ENCODE data around the gene GYG1. TPM values are rescaled to one million over a fixed set of nuclear protein-coding genes. Genes with fewer than 3 reads are reported as not detected.

Gene GYG1
- total and polyA plus RNA-seq, 2 experiments from 2014 or later, result 33.2 to 40.9 TPM

DNA sequence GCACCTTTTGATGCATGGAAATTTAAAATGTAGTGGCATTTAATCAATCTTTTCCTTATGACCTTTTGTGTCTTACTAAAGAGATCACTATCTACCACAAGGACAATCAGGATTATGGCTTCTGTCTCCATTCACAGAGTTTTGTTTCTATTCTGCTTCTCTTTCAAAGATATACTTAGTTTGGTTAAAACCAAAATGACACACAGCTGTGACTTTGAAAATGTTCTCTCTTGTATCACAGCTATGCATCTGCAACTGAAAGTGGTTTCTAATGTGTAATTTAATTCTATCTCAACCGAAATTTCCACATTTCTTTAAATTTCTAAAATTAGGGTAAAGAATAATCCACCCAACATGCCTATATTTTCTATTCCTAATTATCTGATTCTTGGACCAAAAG lies 67.3 kb downstream of the GYG1 start:
- H3K9me3 Mint-ChIP-seq, result no peaks in the 10 kb centered on the region
- no peak for ATAC-seq
- no peak overlapping the region for H3K4me3 ChIP-seq
- H3K27ac Mint-ChIP-seq, result peak overlapping the region; percentile 22; the same call in 1 of the 2 replicates
- no peak overlapping the region for H3K4me3 Mint-ChIP-seq
- peaks cover 73% of the 10 kb centered on the region for H3K36me3 Mint-ChIP-seq (ENCODE audit: low read depth)
- no peaks in the 10 kb centered on the region for H3K79me2 ChIP-seq (replicated peaks; ENCODE audit: insufficient read depth)
- H4K20me1 ChIP-seq (replicated peaks; ENCODE audit: insufficient read depth), result no peaks in the 10 kb centered on the region
- DNase-seq (ENCODE audit: low spot score), result no peak
- H3K9me2 ChIP-seq (ENCODE audit: insufficient read depth), result no peaks in the 10 kb centered on the region
- H3K27me3 ChIP-seq (ENCODE audit: insufficient read depth), result no peaks in the 10 kb centered on the region
- H3K4me2 ChIP-seq, result no peak overlapping the region
- H3K4me1 Mint-ChIP-seq, result peaks cover 5% of the 10 kb centered on the region; the same call in 2 of the 3 replicates
- no peak overlapping the region for H3K27ac ChIP-seq (ENCODE audit: low read depth)
- H3K36me3 ChIP-seq (ENCODE audit: insufficient read depth), result peaks cover 30% of the 10 kb centered on the region; the same call in 1 of the 2 replicates
- no peaks in the 10 kb centered on the region for H3F3A ChIP-seq (replicated peaks; ENCODE audit: low read depth)
- peaks cover 2% of the 10 kb centered on the region; the same call in 1 of the 2 replicates for H3K4me1 ChIP-seq (ENCODE audit: insufficient read depth)
- TF ChIP-seq STAT1 (IDR thresholded peaks at IDR 0.05; ENCODE audit: unreplicated experiment) (no peak), ZNF331 (CRISPR knock-in tag; IDR thresholded peaks at IDR 0.05; ENCODE audit: low read depth) (no peak), CREB1 (CRISPR knock-in tag; IDR thresholded peaks at IDR 0.05; ENCODE audit: low read depth) (no peak)
- H3K27me3 Mint-ChIP-seq (ENCODE audit: insufficient read depth, low read depth, poor library complexity), result no peaks in the 10 kb centered on the region
- no peak overlapping the region for H2AFZ ChIP-seq

DNA sequence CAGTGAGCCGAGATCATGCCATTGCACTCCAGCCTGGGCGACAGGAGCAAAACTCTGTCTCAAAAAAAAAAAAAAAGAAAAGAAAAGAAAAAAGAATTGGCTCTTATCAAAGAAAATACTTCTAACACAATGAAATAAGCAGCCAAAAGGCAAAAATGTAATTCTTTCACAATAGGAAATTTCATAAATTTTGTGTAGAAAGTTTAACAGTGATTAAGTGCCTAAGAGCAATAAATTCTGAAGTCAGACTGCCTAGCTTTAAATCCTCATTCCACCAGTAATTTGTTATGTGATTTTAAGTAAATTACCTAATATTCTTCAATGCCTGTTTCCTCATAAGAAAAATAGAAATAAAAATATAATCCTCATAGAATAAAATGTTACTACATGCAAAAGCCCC lies 70.4 kb downstream of the GYG1 start:
- Histone ChIP-seq H4K20me1 (replicated peaks; ENCODE audit: insufficient read depth) (no peaks in the 10 kb centered on the region), H3K36me3 (ENCODE audit: insufficient read depth) (peaks cover 13% of the 10 kb centered on the region; the same call in 1 of the 2 replicates), H3K27ac (ENCODE audit: low read depth) (no peak overlapping the region), H3K27me3 (ENCODE audit: insufficient read depth) (no peaks in the 10 kb centered on the region), H3F3A (replicated peaks; ENCODE audit: low read depth) (no peaks in the 10 kb centered on the region), H3K4me3 (no peak overlapping the region), H3K9me2 (ENCODE audit: insufficient read depth) (no peaks in the 10 kb centered on the region), H3K79me2 (replicated peaks; ENCODE audit: insufficient read depth) (no peaks in the 10 kb centered on the region), H2AFZ (no peak overlapping the region), H3K4me1 (ENCODE audit: insufficient read depth) (peaks cover 2% of the 10 kb centered on the region; the same call in 1 of the 2 replicates), H3K4me2 (no peak overlapping the region)
- Mint-ChIP-seq H3K36me3 (ENCODE audit: low read depth) (peaks cover 57% of the 10 kb centered on the region; the same call in 2 of the 3 replicates), H3K27me3 (ENCODE audit: insufficient read depth, low read depth, poor library complexity) (no peaks in the 10 kb centered on the region), H3K4me3 (no peak overlapping the region), H3K27ac (no peak overlapping the region), H3K4me1 (peaks cover 9% of the 10 kb centered on the region; the same call in 2 of the 3 replicates), H3K9me3 (no peaks in the 10 kb centered on the region)
- DNase-seq (ENCODE audit: low spot score) (no peak), ATAC-seq (no peak)
- no peak for TF ChIP-seq POLR2AphosphoS5 (IDR thresholded peaks at IDR 0.05; ENCODE audit: low read depth)
- TF ChIP-seq ZNF114 (CRISPR knock-in tag; IDR thresholded peaks at IDR 0.05), result no peak

DNA sequence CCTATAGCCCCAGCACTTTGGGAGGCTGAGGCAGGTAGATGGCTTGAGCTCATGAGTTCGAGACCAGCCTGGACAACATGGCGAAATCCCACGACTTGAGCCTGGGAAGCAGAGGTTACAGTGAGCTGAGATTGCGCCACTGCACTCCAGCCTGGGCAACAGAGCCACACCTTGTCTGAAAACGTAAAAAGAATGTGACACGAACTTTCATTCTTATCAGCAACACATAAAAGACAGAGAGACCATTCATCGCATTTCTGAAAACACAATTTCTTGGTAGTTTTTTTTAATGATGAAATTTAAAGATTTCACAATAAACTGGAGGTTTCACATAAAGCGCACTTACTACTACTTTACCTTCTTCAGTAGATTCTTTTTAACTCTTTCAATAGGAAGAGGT lies 76.5 kb downstream of the GYG1 start:
- Histone ChIP-seq H3K27ac (ENCODE audit: low read depth) (no peak overlapping the region), H2AFZ (no peak overlapping the region), H3K36me3 (ENCODE audit: insufficient read depth) (peaks cover 34% of the 10 kb centered on the region; the same call in 1 of the 2 replicates), H4K20me1 (replicated peaks; ENCODE audit: insufficient read depth) (no peaks in the 10 kb centered on the region), H3K79me2 (replicated peaks; ENCODE audit: insufficient read depth) (no peaks in the 10 kb centered on the region), H3K9me2 (ENCODE audit: insufficient read depth) (no peaks in the 10 kb centered on the region), H3K4me2 (no peak overlapping the region), H3K4me3 (no peak overlapping the region), H3K27me3 (ENCODE audit: insufficient read depth) (no peaks in the 10 kb centered on the region), H3K4me1 (ENCODE audit: insufficient read depth) (no peaks in the 10 kb centered on the region), H3F3A (replicated peaks; ENCODE audit: low read depth) (no peaks in the 10 kb centered on the region)
- H3K36me3 Mint-ChIP-seq (ENCODE audit: low read depth), result peaks cover 42% of the 10 kb centered on the region; the same call in 2 of the 3 replicates
- no peaks in the 10 kb centered on the region for H3K9me3 Mint-ChIP-seq
- peaks cover 4% of the 10 kb centered on the region; the same call in 1 of the 3 replicates for H3K4me1 Mint-ChIP-seq
- no peak overlapping the region for H3K27ac Mint-ChIP-seq
- ATAC-seq (no peak), DNase-seq (ENCODE audit: low spot score) (no peak)
- no peak overlapping the region for H3K4me3 Mint-ChIP-seq
- no peak for TF ChIP-seq STAT1 (IDR thresholded peaks at IDR 0.05; ENCODE audit: unreplicated experiment)
- TF ChIP-seq ZNF331 (CRISPR knock-in tag; IDR thresholded peaks at IDR 0.05; ENCODE audit: low read depth), result no peak
- TF ChIP-seq, protein P1, sequence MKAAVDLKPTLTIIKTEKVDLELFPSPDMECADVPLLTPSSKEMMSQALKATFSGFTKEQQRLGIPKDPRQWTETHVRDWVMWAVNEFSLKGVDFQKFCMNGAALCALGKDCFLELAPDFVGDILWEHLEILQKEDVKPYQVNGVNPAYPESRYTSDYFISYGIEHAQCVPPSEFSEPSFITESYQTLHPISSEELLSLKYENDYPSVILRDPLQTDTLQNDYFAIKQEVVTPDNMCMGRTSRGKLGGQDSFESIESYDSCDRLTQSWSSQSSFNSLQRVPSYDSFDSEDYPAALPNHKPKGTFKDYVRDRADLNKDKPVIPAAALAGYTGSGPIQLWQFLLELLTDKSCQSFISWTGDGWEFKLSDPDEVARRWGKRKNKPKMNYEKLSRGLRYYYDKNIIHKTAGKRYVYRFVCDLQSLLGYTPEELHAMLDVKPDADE (IDR thresholded peaks at IDR 0.05), result no peak
- no peaks in the 10 kb centered on the region for H3K27me3 Mint-ChIP-seq (ENCODE audit: insufficient read depth, low read depth, poor library complexity)

Other genes with a start within 250 kb of the GYG1 start
- gene CPB1, start 163.7 kb upstream of the GYG1 start, total RNA-seq (2014; rRNA removed; shearing (Covaris generic)), result not detected in 2 replicates
- not detected in 2 replicates for gene CPB1, start 163.7 kb upstream of the GYG1 start, polyA plus RNA-seq (2016; fragmentation: Nextera tagmentation; extraction: Ambion mirVana)
- not detected in 2 replicates for gene CPA3, start 126.2 kb upstream of the GYG1 start, total RNA-seq (2014; rRNA removed; shearing (Covaris generic))
- gene CPA3, start 126.2 kb upstream of the GYG1 start, polyA plus RNA-seq (2016; fragmentation: Nextera tagmentation; extraction: Ambion mirVana), result not detected in 2 replicates
- 87.6 and 89.5 TPM in 2 replicates for gene HLTF, start 95.0 kb downstream of the GYG1 start, total RNA-seq (2014; rRNA removed; shearing (Covaris generic))
- gene HLTF, start 95.0 kb downstream of the GYG1 start, polyA plus RNA-seq (2016; fragmentation: Nextera tagmentation; extraction: Ambion mirVana), result 118 and 146 TPM in 2 replicates
- gene HPS3, start 138.1 kb downstream of the GYG1 start, total RNA-seq (2014; rRNA removed; shearing (Covaris generic)), result 61.9 and 66.8 TPM in 2 replicates
- 40.9 and 41.7 TPM in 2 replicates for gene HPS3, start 138.1 kb downstream of the GYG1 start, polyA plus RNA-seq (2016; fragmentation: Nextera tagmentation; extraction: Ambion mirVana)
- 2.8 and 3.3 TPM in 2 replicates for gene CP, start 230.3 kb downstream of the GYG1 start, total RNA-seq (2014; rRNA removed; shearing (Covaris generic))
- gene CP, start 230.3 kb downstream of the GYG1 start, polyA plus RNA-seq (2016; fragmentation: Nextera tagmentation; extraction: Ambion mirVana), result 2.3 and 3.6 TPM in 2 replicates